ENCODE data around the gene ACHE.
"Not testable (repeated sequence)": the region's sequence is repeated elsewhere in the genome, so short reads cannot be mapped to it uniquely, and the experiment has no call there.

The ACHE gene

GRCh38 chr7:100861616-100861985, 34.1 kb downstream of the ACHE start:
- no peak for DNase-seq (ENCODE audit: low spot score)

- DNase-seq (ENCODE audit: low spot score): no peak
These were observed 34.7 kb downstream of the ACHE start for GRCh38 chr7:100860702-100861615.

DNA sequence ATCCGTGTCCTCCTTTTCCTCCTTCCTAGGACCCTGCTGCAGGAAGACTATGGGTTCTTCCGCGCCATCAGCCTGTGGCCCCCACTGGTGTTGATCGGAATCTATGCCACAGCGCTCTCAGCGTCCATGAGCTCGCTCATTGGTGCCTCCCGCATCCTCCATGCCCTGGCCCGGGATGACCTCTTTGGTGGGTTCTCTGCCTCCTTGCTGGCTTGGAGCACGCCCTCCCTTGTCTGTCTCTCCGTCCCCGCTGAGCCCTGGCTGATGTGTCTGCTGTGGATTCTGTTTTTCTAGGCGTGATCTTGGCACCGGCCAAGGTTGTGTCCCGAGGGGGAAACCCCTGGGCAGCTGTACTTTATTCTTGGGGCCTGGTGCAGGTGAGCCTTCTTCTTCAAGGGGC, 35.8 kb downstream of the ACHE start:
- no peak for DNase-seq (ENCODE audit: low spot score)

DNA sequence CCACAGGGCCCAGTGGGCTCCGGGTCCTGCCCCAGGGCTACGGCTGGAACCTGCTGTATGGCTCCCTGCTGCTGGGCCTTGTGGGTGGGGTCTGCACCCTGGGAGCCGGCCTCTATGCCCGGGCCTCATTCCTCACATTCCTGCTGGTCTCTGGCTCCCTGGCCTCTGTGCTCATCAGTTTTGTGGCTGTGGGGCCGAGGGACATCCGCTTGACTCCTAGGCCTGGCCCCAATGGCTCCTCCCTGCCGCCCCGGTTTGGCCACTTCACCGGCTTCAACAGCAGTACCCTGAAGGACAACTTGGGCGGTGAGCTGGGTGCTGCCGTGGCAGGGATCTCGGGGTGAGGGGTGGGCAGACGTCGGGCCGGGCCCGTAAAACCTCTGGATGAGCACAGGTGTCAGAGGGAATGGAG, 38.8 kb downstream of the ACHE start:
- DNase-seq (ENCODE audit: low spot score): no peak

GRCh38 chr7:100855515-100855914, 40.2 kb downstream of the ACHE start:
- DNase-seq (ENCODE audit: low spot score): no peak

DNA sequence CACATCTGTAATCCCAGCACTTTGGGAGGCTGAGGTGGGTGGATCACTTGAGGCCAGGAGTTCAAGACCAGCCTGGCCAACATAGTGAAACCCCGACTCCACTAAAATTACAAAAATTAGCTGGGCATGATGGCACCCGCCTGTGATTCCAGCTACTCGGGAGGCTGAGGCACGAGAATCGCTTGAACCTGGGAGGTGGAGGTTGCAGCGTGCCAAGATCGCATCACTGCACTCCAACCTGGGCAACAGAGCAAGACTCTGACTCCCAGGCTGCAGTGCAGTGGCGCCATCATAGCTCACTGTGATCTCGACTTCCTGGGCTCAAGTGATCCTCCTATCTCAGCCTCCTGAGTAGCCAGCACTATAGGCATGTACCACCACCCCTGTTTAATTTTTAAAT, 40.8 kb downstream of the ACHE start:
- not testable (repeated sequence) for DNase-seq (ENCODE audit: low spot score)

- DNase-seq (ENCODE audit: low spot score): no peak
These were observed 41.4 kb downstream of the ACHE start for GRCh38 chr7:100854146-100854895.

DNA sequence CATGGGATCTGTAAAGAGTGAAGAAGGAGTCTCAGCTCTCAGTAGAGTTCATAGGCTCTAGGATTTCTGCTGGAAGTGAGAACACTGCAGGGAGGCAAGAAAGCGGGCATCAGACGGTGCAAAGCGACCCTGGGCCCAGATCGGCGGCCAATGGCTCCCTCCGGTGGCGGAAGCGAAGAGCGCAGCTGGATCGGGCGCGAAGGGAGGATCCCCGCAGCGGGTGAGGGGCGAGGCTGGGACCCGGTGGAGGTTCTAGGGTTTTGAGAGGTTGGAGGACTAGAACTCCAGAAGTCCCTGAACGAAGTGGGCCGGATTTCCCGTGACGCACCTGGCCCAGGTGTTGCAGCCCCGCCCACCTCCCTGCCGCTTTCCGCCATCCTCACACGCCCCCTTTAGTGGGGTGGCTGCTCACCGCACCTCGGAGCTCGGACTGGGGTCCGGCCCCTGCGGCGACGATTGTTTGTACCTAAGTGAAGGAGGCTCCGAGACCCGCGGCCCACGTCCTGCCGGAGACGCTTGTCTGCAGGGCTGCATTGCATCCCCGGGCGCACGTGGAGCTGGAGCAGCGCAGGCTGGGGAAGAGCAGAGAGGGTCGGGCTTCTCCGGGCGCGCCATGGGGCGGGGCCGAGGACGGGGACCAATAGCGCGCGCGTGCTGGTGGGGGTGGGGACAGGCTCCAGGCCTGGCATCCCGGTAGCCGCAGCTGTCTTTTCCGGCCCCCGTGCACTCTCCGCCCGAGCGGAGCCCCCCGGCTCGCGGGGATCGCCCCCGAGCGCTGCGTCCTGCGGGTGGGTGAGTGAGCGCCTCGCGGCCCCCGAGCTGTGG, 43.4 kb downstream of the ACHE start, which contains the start of gene SLC12A9:
TSS of gene SLC12A9 (plus strand) at position 666 of the 825 bp plus-strand sequence. CDS start 1,485 bp downstream, outside the sequence.
- DNase-seq (ENCODE audit: low spot score): peak; percentile 92

DNA sequence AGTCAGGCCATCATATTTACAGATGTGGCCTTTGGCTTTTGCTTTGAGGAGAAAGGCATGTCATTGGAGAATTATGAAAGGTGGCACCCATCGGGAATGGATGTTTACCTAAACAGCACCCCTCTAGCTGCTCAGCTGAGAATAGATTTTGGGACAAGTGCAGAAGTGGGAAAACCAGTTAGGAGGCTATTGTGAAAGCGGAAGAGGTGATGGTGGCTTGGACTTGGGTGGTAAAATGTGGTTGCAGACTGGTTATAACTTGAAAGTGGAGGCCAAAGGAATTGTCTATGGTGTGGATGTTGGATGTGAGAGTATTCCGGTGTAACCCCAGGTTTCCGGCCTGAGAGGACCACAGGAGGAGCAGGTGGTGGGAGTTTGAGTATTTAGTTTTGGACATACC, 48.3 kb downstream of the ACHE start:
- no peak for DNase-seq (ENCODE audit: low spot score)

- no peak for DNase-seq (ENCODE audit: low spot score)
These were observed 55.1 kb downstream of the ACHE start for GRCh38 chr7:100840470-100841100.
